Endothelial cell of umbilical vein (primary cell): ENCODE results near the gene SH3BP2. TPM values are rescaled to one million over a fixed set of nuclear protein-coding genes. Genes with fewer than 3 reads are reported as not detected.

Experiments
- BruUV-seq: library from RNA; stranded (reverse); fragments of 400-500 nt; replicated peaks from 2 replicates; lab custom pipeline; 2021; lab: Mats Ljungman, UMichigan
- CTCF ChIA-PET: fragments of 300-600, 350-600 bp; sonication (Branson Sonifier 250); formaldehyde crosslinking; loops from one replicate; lab custom pipeline; 2021; ENCODE audit warnings: antibody characterized with exemption, inconsistent platforms; lab: Charles Lee
- POLR2A ChIA-PET: fragments of 300-600, 350-600 bp; sonication (Branson Sonifier 250); formaldehyde crosslinking; loops from one replicate; lab custom pipeline; 2021; ENCODE audit warnings: antibody characterized with exemption, inconsistent platforms; lab: Charles Lee
- DNase-seq: peaks from one replicate; pipeline ENCODE4 v3.0.0-alpha.2; 2011; ENCODE audit warnings: low read depth, low spot score
- FAIRE-seq: peaks from 2 replicates; lab custom pipeline; 2011; peaks lifted over from hg19 to GRCh38; lab: Jason Lieb, UNC
- H2AFZ ChIP-seq: 2 replicates; pipeline ENCODE4 v1.6.0; 2012; ENCODE audit warnings: low read depth, low read length, control low read depth, inconsistent platforms
- H3K27ac ChIP-seq: 2 replicates; pipeline ENCODE4 v1.5.1; 2011; ENCODE audit warnings: low read depth, mild to moderate bottlenecking, control low read depth, low read length, moderate library complexity; ENCODE audit not compliant: insufficient read depth
- H3K27me3 ChIP-seq, 2 experiments: 2 replicates each; pipeline versions ENCODE4 v1.6.0 to v1.6.1; 2011; ENCODE audit warnings: low read length in 2 of 2, mixed read lengths in 1 of 2; ENCODE audit not compliant: control insufficient read depth in 2 of 2, insufficient read depth in 2 of 2
- H3K36me3 ChIP-seq, 2 experiments: 2 replicates in 1 of 2; 3 replicates in 1 of 2; pipeline ENCODE4 v1.5.1; 2011; ENCODE audit warnings: low read length in 2 of 2, mild to moderate bottlenecking in 1 of 2, moderate library complexity in 1 of 2; ENCODE audit not compliant: control insufficient read depth in 2 of 2, insufficient read depth in 2 of 2; ENCODE audit errors: extremely low read depth in 1 of 2
- H3K4me1 ChIP-seq: 3 replicates; pipeline ENCODE4 v1.5.1; 2011; ENCODE audit warnings: mild to moderate bottlenecking, low read length; ENCODE audit not compliant: control insufficient read depth, insufficient read depth; ENCODE audit errors: extremely low read depth
- H3K4me2 ChIP-seq: 2 replicates; pipeline ENCODE4 v1.6.1; 2011; ENCODE audit warnings: low read length, control low read depth, mixed read lengths; ENCODE audit not compliant: insufficient read depth
- H3K4me3 ChIP-seq, 3 experiments: fragments of 200-600 bp in 1 of 3; sonication (generic), shearing (Covaris generic) in 1 of 3; replicated peaks in 1 of 3; 2 replicates each; pipeline ENCODE4 v1.5.1; 2011 to 2016; ENCODE audit warnings: control low read depth in 3 of 3, low read length in 3 of 3, mild to moderate bottlenecking in 2 of 3, inconsistent platforms in 1 of 3, low read depth in 1 of 3, moderate library complexity in 1 of 3; ENCODE audit not compliant: insufficient read depth in 1 of 3
- H3K79me2 ChIP-seq: 2 replicates; pipeline ENCODE4 v1.6.0; 2012; ENCODE audit warnings: low read length, inconsistent platforms; ENCODE audit not compliant: control insufficient read depth, insufficient read depth
- H3K9ac ChIP-seq: replicated peaks from 2 replicates; pipeline ENCODE3; 2011; ENCODE audit warnings: low read length, control low read depth; ENCODE audit not compliant: insufficient read depth; ENCODE audit errors: extremely low read depth
- H3K9me1 ChIP-seq: replicated peaks from 3 replicates; pipeline ENCODE4 v1.6.0; 2011; ENCODE audit warnings: mild to moderate bottlenecking, low read length; ENCODE audit not compliant: control insufficient read depth, insufficient read depth; ENCODE audit errors: extremely low read depth
- H3K9me3 ChIP-seq: replicated peaks from 2 replicates; pipeline ENCODE4 v1.5.1; 2012; ENCODE audit warnings: low read length, inconsistent platforms; ENCODE audit not compliant: control insufficient read depth, insufficient read depth
- H4K20me1 ChIP-seq: replicated peaks from 2 replicates; pipeline ENCODE3; 2011; ENCODE audit warnings: mild to moderate bottlenecking, low read length; ENCODE audit not compliant: control insufficient read depth, insufficient read depth; ENCODE audit errors: extremely low read depth
- CTCF ChIP-seq, 2 donors: IDR thresholded peaks; 1 replicate in 1 of 2; 2 replicates in 1 of 2; pipeline ENCODE4 v1.5.1; 2011; ENCODE audit warnings: low read length in 2 of 2, mild to moderate bottlenecking in 2 of 2, moderate library complexity in 2 of 2, control low read depth in 1 of 2, inconsistent platforms in 1 of 2, low read depth in 1 of 2; ENCODE audit not compliant: insufficient read depth in 1 of 2; ENCODE audit errors: extremely low read depth in 1 of 2
- EZH2 ChIP-seq: IDR thresholded peaks from 2 replicates; pipeline ENCODE4 v1.6.1; 2012; ENCODE audit warnings: borderline replicate concordance, low read depth, mild to moderate bottlenecking, moderate library complexity, low read length, inconsistent platforms; ENCODE audit not compliant: severe bottlenecking
- FOS ChIP-seq: IDR thresholded peaks from 2 replicates; pipeline ENCODE4 v1.6.1; 2011; ENCODE audit warnings: mild to moderate bottlenecking, low read length, moderate library complexity, borderline replicate concordance; ENCODE audit not compliant: insufficient read depth
- GATA2 ChIP-seq: IDR thresholded peaks from 2 replicates; pipeline ENCODE4 v1.7.0; 2011; ENCODE audit warnings: low read depth, mild to moderate bottlenecking, moderate library complexity, mixed read lengths, low read length; ENCODE audit not compliant: insufficient read length, insufficient read depth
- JUN ChIP-seq: IDR thresholded peaks from 2 replicates; pipeline ENCODE4 v1.6.1; 2011; ENCODE audit warnings: borderline replicate concordance, low read depth; ENCODE audit not compliant: insufficient read length, insufficient read depth
- MAX ChIP-seq: IDR thresholded peaks from 2 replicates; pipeline ENCODE4 v1.6.1; 2011; ENCODE audit not compliant: insufficient read depth, insufficient read length
- MYC ChIP-seq: IDR thresholded peaks from one replicate; pipeline ENCODE4 v1.6.1; 2011; ENCODE audit warnings: mild to moderate bottlenecking, low read depth, low read length
- POLR2A ChIP-seq: IDR thresholded peaks from 2 replicates; pipeline ENCODE4 v1.6.1; 2012; ENCODE audit warnings: low read depth, mild to moderate bottlenecking, control low read depth, low read length
- POLR2AphosphoS5 ChIP-seq: IDR thresholded peaks from 2 replicates; pipeline ENCODE4 v1.6.1; 2012; ENCODE audit warnings: low read depth, mild to moderate bottlenecking, control low read depth, low read length, moderate library complexity; ENCODE audit not compliant: insufficient read depth
- dilution Hi-C: fragments of 300-500 bp; cut with MboI; formaldehyde crosslinking; loops from one replicate; pipeline ENCODE4 v1.15.0; 2019; ENCODE audit warnings: low sequenced_read_pairs; ENCODE audit not compliant: extremely low pct_ligation_motif_present
- intact Hi-C: fragments of 100-400 bp; cut with micrococcal nuclease; formaldehyde crosslinking; loops from one replicate; pipeline ENCODE4 v1.10.0; 2022
- polyA plus RNA-seq, 4 experiments: library from polyadenylated mRNA; depleted of rRNA in 3 of 4; stranded (reverse) in 3 of 4; unstranded in 1 of 4; fragments of >200 nt; gene quantifications; 2 replicates each; pipeline versions ENCODE4 v1.2.1 to v1.2.3, GENCODE V29; 2011 to 2012; ENCODE audit warnings: missing spikeins in 1 of 4
- total RNA-seq: library from RNA; stranded (reverse); gene quantifications from 2 replicates; pipeline ENCODE4 v1.2.3, GENCODE V29; 2021

Gene SH3BP2
- total and polyA plus RNA-seq, 2 donors (not counting 3 experiments of a cell fraction or from before 2014, with no cell fraction given), result 69.2 to 73.9 TPM

- dilution Hi-C loops, result no loop called here
- ChIA-PET POLR2A (no interaction called here), CTCF (interaction anchor here (3.9 kb wide), 1 partner anchor 96 kb away, joined by 21 read pairs; no protein-coding TSS in a partner anchor)
- peaks cover 0 to 3% of the 10 kb centered on the region in 2 experiments for H3K36me3 ChIP-seq
- H3K4me1 ChIP-seq, result peaks cover 46% of the 10 kb centered on the region
- TF ChIP-seq CTCF (IDR thresholded peaks at IDR 0.05; ENCODE audit: extremely low read depth in 1 of 2, insufficient read depth in 1 of 2, low read depth in 1 of 2, low read length in 2 of 2) (no peak), MYC (no peak), GATA2 (no peak), POLR2AphosphoS5 (no peak), POLR2A (no peak), FOS (no peak), EZH2 (no peak), JUN (no peak), MAX (no peak)
- no TSS peak for BruUV-seq
- peak; percentile 45 for DNase-seq
- no peaks in the 10 kb centered on the region for H3K9me3 ChIP-seq
- no peak overlapping the region for H2AFZ ChIP-seq
- H3K79me2 ChIP-seq, result peaks cover 89% of the 10 kb centered on the region
- H4K20me1 ChIP-seq, result peaks cover 3% of the 10 kb centered on the region
- H3K9ac ChIP-seq, result no peak overlapping the region
- H3K4me3 ChIP-seq, result no peak overlapping the region
- H3K27me3 ChIP-seq, result no peaks in the 10 kb centered on the region
- intact Hi-C loops, result no loop called here
- peak overlapping the region; percentile 21 for H3K4me2 ChIP-seq
- H3K9me1 ChIP-seq, result no peaks in the 10 kb centered on the region
- no peak overlapping the region for H3K27ac ChIP-seq
- FAIRE-seq, result no peak
Measured at GRCh38 chr4:2859514-2859913, 66.6 kb downstream of the SH3BP2 start.
